Measurements from ENCODE around the gene ABCD2. TPM values are rescaled to one million over a fixed set of nuclear protein-coding genes. Genes with fewer than 3 reads are reported as not detected.

ABCD2 gene
- polyA plus RNA-seq, 4 donors, result 0.06 to 0.40 (median 0.27) TPM; not detected in 1

DNA sequence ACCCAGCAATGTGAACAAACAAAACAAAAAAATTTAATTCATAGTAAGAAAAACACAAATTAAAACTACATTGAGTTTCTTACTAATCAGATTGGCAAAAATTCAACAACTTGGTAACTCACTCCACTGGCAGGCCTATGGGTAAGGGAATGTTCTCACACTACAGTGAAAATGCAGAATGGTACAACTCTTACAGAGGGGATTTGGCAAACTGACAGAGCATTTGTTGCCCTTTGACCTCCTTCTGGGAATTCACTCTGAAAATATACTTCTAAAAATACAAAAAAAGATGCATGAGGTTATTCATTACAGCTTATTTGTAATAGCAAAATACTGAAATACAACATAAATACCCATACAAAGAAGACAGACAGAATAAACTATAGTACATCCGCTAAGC, 32.8 kb downstream of the ABCD2 start:
- FAIRE-seq, result no peak
- H3K4me3 ChIP-seq (ENCODE audit: low read depth in 1 of 3, low read length in 3 of 3), result no peak overlapping the region
- no peaks in the 10 kb centered on the region for H3K4me1 ChIP-seq (ENCODE audit: control insufficient read depth in 3 of 3, insufficient read depth in 2 of 3, low read depth in 1 of 3, low read length in 2 of 3)
- no peak overlapping the region for H3K27ac ChIP-seq (ENCODE audit: low read depth in 1 of 3, low read length in 2 of 3)
- WGBS, 3 donors, result 73 to 93% (median 91%) methylated on average over 1 of the region's 1 CpG
- DNase-seq, result no peak
- H3K36me3 ChIP-seq (ENCODE audit: control insufficient read depth in 3 of 3, insufficient read depth in 2 of 3, low read depth in 1 of 3, low read length in 3 of 3), result no peaks in the 10 kb centered on the region
- H3K9me3 ChIP-seq (ENCODE audit: control insufficient read depth in 2 of 2, insufficient read depth in 1 of 2, low read depth in 1 of 2, low read length in 1 of 2), result no peaks in the 10 kb centered on the region
- no peaks in the 10 kb centered on the region for H3K27me3 ChIP-seq (ENCODE audit: control insufficient read depth in 3 of 3, insufficient read depth in 3 of 3, low read length in 3 of 3)

DNA sequence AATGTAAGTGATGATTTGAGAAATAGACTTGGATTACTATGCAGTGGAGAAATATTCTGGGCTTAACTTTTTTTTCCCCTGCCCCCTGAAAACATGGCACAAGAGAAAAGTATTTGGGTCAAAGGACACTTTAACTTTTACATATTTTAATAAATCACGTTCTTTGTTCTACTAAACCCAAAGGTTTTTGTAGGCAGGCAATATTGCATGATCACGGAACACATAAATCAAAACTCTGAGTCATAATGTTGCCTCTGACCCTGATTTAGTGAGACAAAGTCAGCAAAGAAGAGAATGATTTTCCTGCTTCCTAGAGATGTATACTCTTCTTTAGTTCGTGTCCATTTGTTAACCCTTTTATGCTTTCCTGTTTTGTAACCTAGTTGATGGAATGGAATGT, 38.0 kb downstream of the ABCD2 start:
- no peaks in the 10 kb centered on the region for H3K27me3 ChIP-seq (ENCODE audit: control insufficient read depth in 3 of 3, insufficient read depth in 3 of 3, low read length in 3 of 3)
- no peak for FAIRE-seq
- WGBS, 3 donors, result 32 to 49% (median 40%) methylated on average over 3 of the region's 3 CpGs
- no peaks in the 10 kb centered on the region for H3K36me3 ChIP-seq (ENCODE audit: control insufficient read depth in 3 of 3, insufficient read depth in 2 of 3, low read depth in 1 of 3, low read length in 3 of 3)
- no peak overlapping the region for H3K27ac ChIP-seq (ENCODE audit: low read depth in 1 of 3, low read length in 2 of 3)
- no peaks in the 10 kb centered on the region for H3K9me3 ChIP-seq (ENCODE audit: control insufficient read depth in 2 of 2, insufficient read depth in 1 of 2, low read depth in 1 of 2, low read length in 1 of 2)
- no peak for DNase-seq
- no peaks in the 10 kb centered on the region for H3K4me1 ChIP-seq (ENCODE audit: control insufficient read depth in 3 of 3, insufficient read depth in 2 of 3, low read depth in 1 of 3, low read length in 2 of 3)
- no peak overlapping the region for H3K4me3 ChIP-seq (ENCODE audit: low read depth in 1 of 3, low read length in 3 of 3)

DNA sequence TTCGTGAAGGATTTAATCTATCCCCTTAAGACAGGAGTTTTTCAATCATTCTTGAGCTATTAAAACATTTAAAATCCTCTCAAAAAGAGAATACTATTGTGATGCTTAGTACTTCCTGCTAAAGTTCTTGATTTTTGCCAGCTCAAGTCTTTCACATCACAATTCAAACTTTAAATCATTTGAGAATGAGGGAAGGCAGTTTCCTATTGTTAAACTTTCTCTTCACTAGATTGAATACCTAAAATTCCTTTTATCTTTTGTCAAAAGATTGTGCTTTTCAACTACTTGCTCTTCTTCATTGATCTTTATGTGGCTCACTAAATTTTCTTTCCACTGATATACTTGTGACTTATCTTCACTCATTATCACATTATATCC, 44.1 kb downstream of the ABCD2 start:
- Histone ChIP-seq H3K4me1 (ENCODE audit: control insufficient read depth in 3 of 3, insufficient read depth in 2 of 3, low read depth in 1 of 3, low read length in 2 of 3) (no peaks in the 10 kb centered on the region), H3K36me3 (ENCODE audit: control insufficient read depth in 3 of 3, insufficient read depth in 2 of 3, low read depth in 1 of 3, low read length in 3 of 3) (no peaks in the 10 kb centered on the region), H3K27me3 (ENCODE audit: control insufficient read depth in 3 of 3, insufficient read depth in 3 of 3, low read length in 3 of 3) (no peaks in the 10 kb centered on the region), H3K4me3 (ENCODE audit: low read depth in 1 of 3, low read length in 3 of 3) (no peak overlapping the region), H3K9me3 (ENCODE audit: control insufficient read depth in 2 of 2, insufficient read depth in 1 of 2, low read depth in 1 of 2, low read length in 1 of 2) (no peaks in the 10 kb centered on the region), H3K27ac (ENCODE audit: low read depth in 1 of 3, low read length in 2 of 3) (no peak overlapping the region)
- DNase-seq (no peak), FAIRE-seq (no peak)
- WGBS, 3 donors, result 65 to 81% (median 66%) methylated on average over 1 of the region's 1 CpG

GRCh38 chr12:39574785-39575497, 44.7 kb downstream of the ABCD2 start:
- H3K4me3 ChIP-seq (ENCODE audit: low read depth in 1 of 3, low read length in 3 of 3), result no peak overlapping the region
- no peaks in the 10 kb centered on the region for H3K4me1 ChIP-seq (ENCODE audit: control insufficient read depth in 3 of 3, insufficient read depth in 2 of 3, low read depth in 1 of 3, low read length in 2 of 3)
- 70 to 76% (median 74%) methylated on average over 4 of the region's 4 CpGs for WGBS, 3 donors
- no peak overlapping the region for H3K27ac ChIP-seq (ENCODE audit: low read depth in 1 of 3, low read length in 2 of 3)
- H3K9me3 ChIP-seq (ENCODE audit: control insufficient read depth in 2 of 2, insufficient read depth in 1 of 2, low read depth in 1 of 2, low read length in 1 of 2), result no peaks in the 10 kb centered on the region
- no peaks in the 10 kb centered on the region for H3K27me3 ChIP-seq (ENCODE audit: control insufficient read depth in 3 of 3, insufficient read depth in 3 of 3, low read length in 3 of 3)
- DNase-seq (no peak), FAIRE-seq (no peak)
- H3K36me3 ChIP-seq (ENCODE audit: control insufficient read depth in 3 of 3, insufficient read depth in 2 of 3, low read depth in 1 of 3, low read length in 3 of 3), result no peaks in the 10 kb centered on the region

DNA sequence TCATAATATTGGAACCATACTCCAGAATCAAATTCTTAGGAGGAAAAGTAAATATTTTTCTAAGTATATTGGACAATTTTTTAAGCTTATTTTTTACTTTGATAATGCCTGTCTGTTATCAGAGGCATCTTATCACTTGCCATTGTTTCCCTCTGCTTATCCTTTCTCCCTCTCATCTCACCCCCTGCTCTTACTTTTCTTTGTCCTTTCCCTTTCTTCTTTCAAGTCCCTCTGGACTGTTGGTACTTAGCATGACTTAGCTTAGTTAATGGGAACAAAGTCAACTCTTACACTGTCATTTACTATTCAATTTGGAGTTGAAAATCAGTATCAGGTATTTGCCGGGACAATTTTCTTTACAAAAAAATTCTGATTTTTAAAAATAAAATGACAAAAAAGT, 45.2 kb downstream of the ABCD2 start:
- DNase-seq (no peak), FAIRE-seq (no peak)
- Histone ChIP-seq H3K4me3 (ENCODE audit: low read depth in 1 of 3, low read length in 3 of 3) (no peak overlapping the region), H3K27me3 (ENCODE audit: control insufficient read depth in 3 of 3, insufficient read depth in 3 of 3, low read length in 3 of 3) (no peaks in the 10 kb centered on the region), H3K4me1 (ENCODE audit: control insufficient read depth in 3 of 3, insufficient read depth in 2 of 3, low read depth in 1 of 3, low read length in 2 of 3) (no peaks in the 10 kb centered on the region), H3K9me3 (ENCODE audit: control insufficient read depth in 2 of 2, insufficient read depth in 1 of 2, low read depth in 1 of 2, low read length in 1 of 2) (peaks cover 0 to 3% of the 10 kb centered on the region in 2 donors), H3K36me3 (ENCODE audit: control insufficient read depth in 3 of 3, insufficient read depth in 2 of 3, low read depth in 1 of 3, low read length in 3 of 3) (no peaks in the 10 kb centered on the region), H3K27ac (ENCODE audit: low read depth in 1 of 3, low read length in 2 of 3) (no peak overlapping the region)
- 78 to 91% (median 87%) methylated on average over 1 of the region's 1 CpG for WGBS, 3 donors

GRCh38 chr12:39573971-39574370, 45.6 kb downstream of the ABCD2 start:
- no peak for DNase-seq
- no peaks in the 10 kb centered on the region for H3K4me1 ChIP-seq (ENCODE audit: control insufficient read depth in 3 of 3, insufficient read depth in 2 of 3, low read depth in 1 of 3, low read length in 2 of 3)
- H3K36me3 ChIP-seq (ENCODE audit: control insufficient read depth in 3 of 3, insufficient read depth in 2 of 3, low read depth in 1 of 3, low read length in 3 of 3), result no peaks in the 10 kb centered on the region
- H3K4me3 ChIP-seq (ENCODE audit: low read depth in 1 of 3, low read length in 3 of 3), result no peak overlapping the region
- no peak overlapping the region for H3K27ac ChIP-seq (ENCODE audit: low read depth in 1 of 3, low read length in 2 of 3)
- H3K9me3 ChIP-seq (ENCODE audit: control insufficient read depth in 2 of 2, insufficient read depth in 1 of 2, low read depth in 1 of 2, low read length in 1 of 2), result peaks cover 0 to 7% of the 10 kb centered on the region in 2 donors
- H3K27me3 ChIP-seq (ENCODE audit: control insufficient read depth in 3 of 3, insufficient read depth in 3 of 3, low read length in 3 of 3), result no peaks in the 10 kb centered on the region
- WGBS, 3 donors, result 71 to 86% (median 85%) methylated on average over 2 of the region's 2 CpGs
- FAIRE-seq, result no peak

- Histone ChIP-seq H3K9me3 (ENCODE audit: control insufficient read depth in 2 of 2, insufficient read depth in 1 of 2, low read depth in 1 of 2, low read length in 1 of 2) (peaks cover 0 to 12% of the 10 kb centered on the region in 2 donors), H3K27ac (ENCODE audit: low read depth in 1 of 3, low read length in 2 of 3) (no peak overlapping the region), H3K4me3 (ENCODE audit: low read depth in 1 of 3, low read length in 3 of 3) (no peak overlapping the region), H3K36me3 (ENCODE audit: control insufficient read depth in 3 of 3, insufficient read depth in 2 of 3, low read depth in 1 of 3, low read length in 3 of 3) (no peaks in the 10 kb centered on the region), H3K4me1 (ENCODE audit: control insufficient read depth in 3 of 3, insufficient read depth in 2 of 3, low read depth in 1 of 3, low read length in 2 of 3) (no peaks in the 10 kb centered on the region), H3K27me3 (ENCODE audit: control insufficient read depth in 3 of 3, insufficient read depth in 3 of 3, low read length in 3 of 3) (no peaks in the 10 kb centered on the region)
- no peak for FAIRE-seq
- DNase-seq, result no peak
These were observed 47.1 kb downstream of the ABCD2 start for GRCh38 chr12:39572551-39572950.

- DNase-seq (no peak), FAIRE-seq (no peak)
- H3K4me1 ChIP-seq (ENCODE audit: control insufficient read depth in 3 of 3, insufficient read depth in 2 of 3, low read depth in 1 of 3, low read length in 2 of 3), result no peaks in the 10 kb centered on the region
- no peaks in the 10 kb centered on the region for H3K27me3 ChIP-seq (ENCODE audit: control insufficient read depth in 3 of 3, insufficient read depth in 3 of 3, low read length in 3 of 3)
- peaks cover 0 to 12% of the 10 kb centered on the region in 2 donors for H3K9me3 ChIP-seq (ENCODE audit: control insufficient read depth in 2 of 2, insufficient read depth in 1 of 2, low read depth in 1 of 2, low read length in 1 of 2)
- H3K27ac ChIP-seq (ENCODE audit: low read depth in 1 of 3, low read length in 2 of 3), result no peak overlapping the region
- H3K36me3 ChIP-seq (ENCODE audit: control insufficient read depth in 3 of 3, insufficient read depth in 2 of 3, low read depth in 1 of 3, low read length in 3 of 3), result no peaks in the 10 kb centered on the region
- 64 to 68% (median 67%) methylated on average over 4 of the region's 4 CpGs for WGBS, 3 donors
- no peak overlapping the region for H3K4me3 ChIP-seq (ENCODE audit: low read depth in 1 of 3, low read length in 3 of 3)
These were observed 48.3 kb downstream of the ABCD2 start for GRCh38 chr12:39571351-39571750.

DNA sequence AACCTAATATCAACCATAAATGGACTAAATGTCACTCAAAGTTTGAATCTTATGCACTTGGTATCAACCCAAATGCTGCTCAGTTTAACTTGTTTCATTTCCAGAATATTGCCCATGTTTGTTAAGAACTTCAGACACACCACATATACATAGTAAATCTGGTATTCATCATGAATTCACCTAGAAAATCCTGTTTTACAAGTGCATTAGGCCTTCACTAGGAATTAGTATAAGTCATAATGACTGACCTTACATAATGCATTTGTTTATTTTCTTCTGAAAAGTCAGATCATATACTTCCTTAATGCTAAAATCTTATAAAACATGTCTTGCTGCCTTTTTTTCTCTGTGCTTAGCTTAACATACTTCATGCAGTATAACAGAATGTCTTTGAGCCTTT, 66.1 kb downstream of the ABCD2 start:
- no peak overlapping the region for H3K27ac ChIP-seq (ENCODE audit: low read depth in 1 of 3, low read length in 2 of 3)
- no peak for FAIRE-seq

More for the DNA sequence above, 66.1 kb downstream of the ABCD2 start:
- peaks cover 0 to 12% of the 10 kb centered on the region in 2 donors for H3K9me3 ChIP-seq (ENCODE audit: control insufficient read depth in 2 of 2, insufficient read depth in 1 of 2, low read depth in 1 of 2, low read length in 1 of 2)
- H3K4me1 ChIP-seq (ENCODE audit: control insufficient read depth in 3 of 3, insufficient read depth in 2 of 3, low read depth in 1 of 3, low read length in 2 of 3), result no peaks in the 10 kb centered on the region
- no peak for DNase-seq
- no peak overlapping the region for H3K4me3 ChIP-seq (ENCODE audit: low read depth in 1 of 3, low read length in 3 of 3)
- no peaks in the 10 kb centered on the region for H3K27me3 ChIP-seq (ENCODE audit: control insufficient read depth in 3 of 3, insufficient read depth in 3 of 3, low read length in 3 of 3)
- no peaks in the 10 kb centered on the region for H3K36me3 ChIP-seq (ENCODE audit: control insufficient read depth in 3 of 3, insufficient read depth in 2 of 3, low read depth in 1 of 3, low read length in 3 of 3)
